Body of pancreas (tissue), 4 donors: Measurements from ENCODE around the gene HECW1. TPM values are rescaled to one million over a fixed set of nuclear protein-coding genes. Genes with fewer than 3 reads are reported as not detected.

ENCODE experiments used
- ATAC-seq: fragments of 150-250 bp; one replicate; pipeline ENCODE4 v1.9.1; 2016
- DNase-seq, 4 donors: peaks; one replicate each; pipeline ENCODE4 v3.0.0-alpha.2; 2019
- H3K27ac ChIP-seq, 4 donors: fragments of 200-600 bp; sonication (generic); 1 replicate in 3 of 4; 2 replicates in 1 of 4; pipeline versions ENCODE4 v1.5.1 to v1.6.1; 2016 to 2019; ENCODE audit warnings: mild to moderate bottlenecking in 1 of 4, mixed read lengths in 1 of 4, moderate library complexity in 1 of 4
- H3K27me3 ChIP-seq, 2 donors: fragments of 200-600 bp; sonication (generic); one replicate each; pipeline ENCODE4 v1.6.0; 2016; ENCODE audit warnings: mild to moderate bottlenecking in 1 of 2
- H3K36me3 ChIP-seq, 2 donors: fragments of 200-600 bp; sonication (generic); replicated peaks in 1 of 2; 2 replicates each; pipeline ENCODE4 v1.5.1; 2016; ENCODE audit warnings: low read depth in 2 of 2; ENCODE audit not compliant: insufficient read depth in 1 of 2
- H3K4me1 ChIP-seq: fragments of 200-600 bp; sonication (generic); one replicate; pipeline ENCODE4 v1.6.0; 2016
- H3K4me3 ChIP-seq, 2 donors: fragments of 200-600 bp; sonication (generic); 1 replicate in 1 of 2; 2 replicates in 1 of 2; pipeline ENCODE4 v1.5.1; 2016 to 2019
- H3K9me3 ChIP-seq, 3 donors: fragments of 200-600 bp; sonication (generic); 1 replicate in 2 of 3; 2 replicates in 1 of 3; pipeline ENCODE4 v1.5.1; 2016
- CTCF ChIP-seq, 7 experiments: fragments of 450-650 bp in 4 of 7; fragments of 200-600 bp in 3 of 7; sonication (generic) in 3 of 7; IDR thresholded peaks; one replicate each; pipeline ENCODE4 v1.5.1; 2016 to 2019; ENCODE audit warnings: antibody characterized with exemption in 7 of 7
- POLR2A ChIP-seq, 3 donors: fragments of 450-650 bp; IDR thresholded peaks; one replicate each; pipeline ENCODE4 v1.6.1; 2016; ENCODE audit warnings: antibody characterized with exemption in 3 of 3, mild to moderate bottlenecking in 2 of 3
- WGBS, 2 donors: methylation state at CpG; one replicate each; pipeline ENCODE4 v1.1.5; 2017; 5-methylcytosine and 5-hydroxymethylcytosine counted together
- intact Hi-C: fragments of 100-400 bp; cut with DNase I; formaldehyde crosslinking; loops from one replicate; pipeline ENCODE4 v1.15.1; 2023
- total RNA-seq, 2 donors: library from RNA; depleted of rRNA; stranded (reverse); fragments of >200 nt; gene quantifications; one replicate each; pipeline ENCODE4 v1.1.0, GENCODE V29; 2016

The HECW1 gene
- total RNA-seq, 2 donors from 2014 or later: under 0.01 TPM; not detected in 1

- no peaks in the 10 kb centered on the region for H3K27me3 ChIP-seq
- H3K27ac ChIP-seq: no peak overlapping the region
- ATAC-seq (no peak), DNase-seq (no peak)
- no peaks in the 10 kb centered on the region for H3K36me3 ChIP-seq
- no peaks in the 10 kb centered on the region for H3K9me3 ChIP-seq
- TF ChIP-seq CTCF (IDR thresholded peaks at IDR 0.05) (no peak), POLR2A (IDR thresholded peaks at IDR 0.05) (no peak)
- H3K4me3 ChIP-seq: no peak overlapping the region
- 84 to 95% methylated on average over 2 of the region's 2 CpGs for WGBS, 2 donors
- intact Hi-C loops: no loop called here
- H3K4me1 ChIP-seq: no peaks in the 10 kb centered on the region
Measured at GRCh38 chr7:43496596-43496995, 384.1 kb downstream of the HECW1 start.

- Histone ChIP-seq H3K27ac (no peak overlapping the region), H3K9me3 (no peaks in the 10 kb centered on the region), H3K27me3 (no peaks in the 10 kb centered on the region), H3K36me3 (no peaks in the 10 kb centered on the region), H3K4me3 (no peak overlapping the region), H3K4me1 (no peaks in the 10 kb centered on the region)
- ATAC-seq: no peak
- DNase-seq: no peak
- intact Hi-C loops: no loop called here
- WGBS, 2 donors: 21 to 26% methylated on average over 3 of the region's 3 CpGs
- TF ChIP-seq POLR2A (IDR thresholded peaks at IDR 0.05): no peak
- TF ChIP-seq CTCF (IDR thresholded peaks at IDR 0.05): no peak
Measured at GRCh38 chr7:43501870-43502269, 389.4 kb downstream of the HECW1 start.

GRCh38 chr7:43502941-43503340 lies 390.5 kb downstream of the HECW1 start:
- Histone ChIP-seq H3K4me3 (no peak overlapping the region), H3K4me1 (no peaks in the 10 kb centered on the region), H3K36me3 (no peaks in the 10 kb centered on the region), H3K27ac (no peak overlapping the region), H3K27me3 (no peaks in the 10 kb centered on the region), H3K9me3 (no peaks in the 10 kb centered on the region)
- ATAC-seq (no peak), DNase-seq (no peak)
- intact Hi-C loops: no loop called here
- WGBS, 2 donors: 78 to 90% methylated on average over 7 of the region's 7 CpGs
- TF ChIP-seq CTCF (IDR thresholded peaks at IDR 0.05) (no peak), POLR2A (IDR thresholded peaks at IDR 0.05) (no peak)

- H3K27me3 ChIP-seq: no peaks in the 10 kb centered on the region
- WGBS, 2 donors: 94 to 98% methylated on average over 2 of the region's 2 CpGs
- H3K9me3 ChIP-seq: no peaks in the 10 kb centered on the region
- H3K4me3 ChIP-seq: no peak overlapping the region
- H3K36me3 ChIP-seq: no peaks in the 10 kb centered on the region
- ATAC-seq (no peak), DNase-seq (no peak)
- no peak for TF ChIP-seq POLR2A (IDR thresholded peaks at IDR 0.05)
- TF ChIP-seq CTCF (IDR thresholded peaks at IDR 0.05): no peak
- intact Hi-C loops: no loop called here
- no peaks in the 10 kb centered on the region for H3K4me1 ChIP-seq
- no peak overlapping the region for H3K27ac ChIP-seq
Measured at GRCh38 chr7:43505412-43505811, 393.0 kb downstream of the HECW1 start.

- no peaks in the 10 kb centered on the region for H3K9me3 ChIP-seq
- TF ChIP-seq POLR2A (IDR thresholded peaks at IDR 0.05) (no peak), CTCF (IDR thresholded peaks at IDR 0.05) (no peak)
- H3K27ac ChIP-seq: no peak overlapping the region
- no peaks in the 10 kb centered on the region for H3K4me1 ChIP-seq
- intact Hi-C loops: no loop called here
- no peaks in the 10 kb centered on the region for H3K36me3 ChIP-seq
- 70 to 84% methylated on average over 2 of the region's 2 CpGs for WGBS, 2 donors
- ATAC-seq: no peak
- H3K27me3 ChIP-seq: no peaks in the 10 kb centered on the region
- no peak overlapping the region for H3K4me3 ChIP-seq
- DNase-seq: no peak
Measured at GRCh38 chr7:43506460-43506859, 394.0 kb downstream of the HECW1 start.
